ENCODE measurements around the gene TRIM2.

The TRIM2 gene

DNA sequence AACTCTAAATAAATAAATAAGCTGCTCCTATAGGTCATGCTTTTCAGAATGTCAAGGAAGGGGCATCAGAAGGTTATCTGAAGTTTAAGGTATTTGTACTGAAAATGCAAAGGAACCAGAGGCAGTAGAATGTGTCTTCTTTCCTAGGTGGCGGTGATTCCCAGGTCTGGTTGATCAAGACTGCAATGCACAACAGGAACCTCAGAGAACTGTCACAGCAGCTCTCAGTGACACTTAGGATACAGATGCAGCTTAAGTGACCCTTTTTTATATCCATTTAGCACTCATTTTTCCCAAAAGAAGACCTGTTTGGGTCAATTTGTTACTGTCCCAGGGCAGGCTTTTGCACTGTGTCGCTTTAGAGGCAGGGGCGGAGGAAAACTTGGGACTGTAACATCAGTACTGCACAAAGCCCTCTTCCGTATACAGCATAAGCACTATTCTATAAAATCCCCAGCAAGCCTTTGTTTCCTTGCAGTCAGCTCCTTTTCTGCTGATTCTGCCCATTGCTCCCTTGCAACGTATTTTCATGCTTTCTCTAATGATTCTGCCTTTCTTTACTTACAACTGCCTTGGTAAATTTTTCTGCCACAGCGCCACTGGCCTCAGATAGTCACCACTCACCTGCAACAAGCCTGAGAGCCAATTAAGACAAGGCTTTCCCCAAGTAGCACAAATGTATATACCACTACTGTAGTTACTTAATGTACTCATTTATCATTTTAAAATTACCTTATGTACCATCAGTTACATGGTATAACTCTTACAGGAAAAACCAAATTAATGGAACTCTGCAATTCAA lies 138.7 kb downstream of the TRIM2 start:
- DNase-seq: no peak

DNA sequence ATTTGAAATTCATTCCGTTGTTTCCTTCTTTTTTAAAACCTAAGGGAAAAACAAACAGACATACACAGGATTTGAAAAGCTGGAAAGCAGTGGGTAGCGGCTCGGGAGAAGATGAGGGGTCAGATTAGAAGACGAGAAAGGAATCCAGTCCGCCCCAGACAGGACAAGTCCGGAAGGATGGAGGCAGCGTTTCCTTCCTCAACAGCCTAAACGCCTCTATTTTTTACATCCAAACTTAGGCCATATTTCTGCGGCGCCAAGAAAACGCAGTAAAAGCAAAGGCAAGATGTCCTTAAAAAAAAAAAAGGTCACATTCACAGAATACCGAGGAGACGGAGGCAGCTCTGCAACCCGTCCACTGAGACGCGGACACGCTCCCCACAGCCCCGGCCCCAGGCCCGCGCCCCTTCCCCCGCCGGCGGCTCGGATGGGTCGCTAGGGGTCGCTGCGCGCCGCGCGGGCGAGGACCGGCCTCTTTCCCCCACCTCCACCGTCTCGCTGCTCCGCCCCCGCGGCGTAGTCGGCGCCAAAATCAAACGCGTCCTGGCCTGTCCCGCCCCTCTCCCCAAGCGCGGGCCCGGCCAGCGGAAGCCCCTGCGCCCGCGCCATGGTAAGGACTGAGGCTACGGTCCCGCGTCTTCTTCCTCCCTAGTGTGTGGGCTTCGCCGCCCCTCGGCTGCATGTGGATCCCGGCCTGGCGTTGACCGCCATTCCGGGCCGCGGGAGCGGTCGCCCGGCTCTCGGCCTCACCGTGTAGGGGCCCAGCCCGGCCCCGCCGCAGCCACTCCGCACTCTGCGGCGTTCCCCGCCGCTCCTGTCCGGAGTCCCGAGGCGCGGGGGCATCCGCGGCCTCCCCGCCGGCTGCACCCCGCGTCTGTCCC lies 140.1 kb downstream of the TRIM2 start, which contains the start of gene MND1:
Gene MND1, plus strand, starts transcription at position 558 of the 881 bp plus-strand sequence. Its CDS starts 50 bp downstream, at position 608.
- peak; percentile 94 to 95 for DNase-seq

DNA sequence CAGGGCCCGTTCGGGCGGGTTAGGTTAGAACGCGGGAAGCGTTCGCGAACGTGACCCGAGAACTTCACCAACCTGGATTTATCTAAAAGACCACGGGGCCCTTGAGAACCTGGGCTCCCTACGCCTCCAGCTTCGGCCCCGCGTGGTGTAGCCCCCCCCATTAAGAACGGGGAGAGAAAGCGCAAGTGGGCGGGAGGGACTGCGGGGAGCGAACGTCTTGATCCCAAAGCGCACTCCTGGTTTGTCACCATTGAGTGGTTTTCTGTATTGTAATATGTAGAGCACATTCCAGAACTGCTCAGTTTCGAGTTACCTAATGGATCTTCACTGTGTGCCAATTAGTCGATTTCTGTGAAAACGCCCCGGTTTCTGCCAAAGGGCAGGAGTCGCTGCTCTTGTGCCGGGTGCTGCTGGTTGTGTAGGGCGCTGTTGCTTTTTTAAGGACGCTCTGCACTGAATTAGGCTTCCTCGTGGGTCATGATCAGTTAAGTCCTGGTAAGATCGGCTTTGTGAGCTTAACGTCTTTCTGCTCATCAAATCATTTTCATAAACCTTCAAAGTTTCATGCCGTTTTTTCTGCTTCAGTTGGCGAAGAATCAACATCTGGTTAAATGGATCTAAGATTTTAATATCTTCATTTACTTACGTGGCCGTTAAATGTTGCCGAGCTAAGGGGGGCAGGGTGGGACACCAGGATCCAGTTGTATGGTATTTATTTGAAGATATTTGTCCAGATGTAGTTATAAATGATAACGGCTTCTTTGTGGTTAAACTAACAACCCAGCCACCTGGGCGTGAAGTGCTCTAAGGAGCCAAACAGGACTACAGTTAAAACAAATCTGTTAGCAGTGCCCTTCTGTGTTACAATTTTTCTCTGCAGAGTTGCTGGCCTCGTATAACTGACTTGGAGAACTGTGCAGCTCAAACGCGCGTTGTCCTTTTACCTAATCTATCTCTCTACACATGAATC lies 141.1 kb downstream of the TRIM2 start:
- peak; percentile 68 to 71 for DNase-seq

DNA sequence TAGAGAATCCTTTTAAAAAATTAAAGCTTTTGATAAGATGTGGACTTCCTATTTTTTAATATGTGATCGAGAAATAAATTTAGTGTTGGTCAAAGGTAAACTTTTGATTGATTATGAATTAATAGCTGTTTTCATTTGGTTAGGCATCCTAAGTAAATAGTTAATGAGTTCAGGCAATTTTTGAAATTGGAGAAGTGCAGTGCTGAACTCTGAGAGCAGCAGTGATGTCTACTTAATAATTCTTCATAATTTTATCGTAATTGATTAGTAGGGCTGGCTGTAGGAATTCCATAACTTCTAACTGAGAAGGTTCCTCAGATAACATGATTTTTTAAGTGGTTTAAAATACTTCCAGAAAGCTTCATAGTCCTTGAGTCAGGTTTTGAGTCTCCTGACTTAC lies 141.8 kb downstream of the TRIM2 start:
- DNase-seq: no peak

DNA sequence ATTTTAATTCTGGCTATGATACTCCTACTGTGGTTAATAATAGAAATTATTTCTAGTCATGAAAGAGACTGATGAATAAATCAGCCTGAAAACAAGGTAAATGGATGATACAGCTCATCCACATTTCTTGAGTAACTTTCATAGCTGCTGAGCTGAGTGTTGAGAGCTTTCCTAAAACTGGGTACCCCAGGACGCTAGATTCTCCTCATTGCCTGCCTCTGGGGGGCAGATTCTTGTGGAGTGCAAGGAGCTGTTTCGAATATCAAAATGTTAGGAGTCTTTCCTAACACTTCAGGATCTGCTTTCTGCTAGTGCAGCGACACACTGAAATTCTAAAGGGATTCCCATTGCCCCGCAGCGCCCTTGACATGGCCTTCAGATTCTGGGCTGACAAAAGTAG lies 142.3 kb downstream of the TRIM2 start:
- DNase-seq: no peak

DNA sequence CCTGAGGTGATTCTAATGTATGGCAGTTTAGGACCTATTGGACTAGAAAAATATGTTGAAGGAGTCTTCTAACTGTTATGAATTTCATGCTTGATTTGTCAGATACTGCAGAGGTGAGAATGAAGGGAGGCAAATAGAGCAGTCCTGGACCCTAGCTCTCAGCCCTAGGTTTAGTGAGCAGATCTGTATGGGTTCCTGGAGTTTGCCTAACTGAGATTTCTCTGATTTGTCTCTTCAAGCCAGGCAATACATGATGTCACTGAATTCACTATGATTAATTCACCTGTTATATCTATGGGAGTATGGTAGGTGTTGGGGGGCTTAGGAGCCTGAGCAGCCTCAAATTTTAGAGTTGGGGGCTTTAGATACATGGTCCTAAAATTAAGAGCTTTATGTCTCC lies 142.9 kb downstream of the TRIM2 start:
- no peak for DNase-seq

DNA sequence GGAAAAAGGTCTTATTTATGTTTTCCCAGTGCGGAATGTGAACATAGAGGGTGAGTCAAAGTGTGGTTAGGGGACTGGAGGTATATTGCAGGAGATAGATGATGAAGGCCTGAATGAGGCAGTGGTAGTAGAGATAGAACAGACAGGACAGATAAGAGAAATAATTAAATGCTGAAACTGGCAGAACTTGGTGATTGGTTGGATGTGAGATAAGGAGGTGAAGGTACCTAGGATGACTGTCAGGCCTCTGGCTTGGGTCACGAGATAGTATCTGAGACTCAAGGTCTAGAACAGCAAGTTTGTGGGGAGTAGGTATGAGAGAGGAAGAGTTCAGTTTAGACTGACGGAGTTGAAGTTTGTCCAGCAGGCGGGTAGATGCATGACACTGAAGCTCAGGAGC lies 143.8 kb downstream of the TRIM2 start:
- no peak for DNase-seq

DNA sequence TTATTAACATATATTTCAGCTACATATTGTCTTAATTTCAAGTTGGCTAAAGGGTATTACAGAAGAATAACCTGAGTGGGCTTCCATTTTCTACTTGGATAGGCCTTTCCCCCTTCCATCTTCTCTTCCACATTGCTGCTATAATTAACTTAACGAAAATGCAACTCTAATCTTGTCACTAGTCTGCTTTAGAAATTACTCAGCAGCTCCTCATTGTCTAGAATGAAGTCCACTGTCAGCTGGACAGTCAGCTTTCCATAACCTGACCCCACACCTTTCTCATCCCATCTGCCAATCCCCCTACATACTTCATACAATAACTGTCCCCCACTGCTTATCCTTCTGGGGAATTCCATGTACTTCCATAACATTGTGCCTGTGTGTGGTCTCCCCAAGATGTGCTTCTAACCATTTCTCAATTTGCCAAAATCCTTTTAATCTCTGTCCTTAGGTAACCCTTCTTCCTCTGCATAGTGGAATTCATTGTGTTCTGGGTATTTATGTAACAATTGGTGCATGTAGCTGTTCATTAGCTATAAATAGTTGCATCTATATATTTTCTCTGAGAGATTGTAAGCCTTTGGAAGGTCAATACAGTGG lies 145.1 kb downstream of the TRIM2 start:
- DNase-seq: no peak

DNA sequence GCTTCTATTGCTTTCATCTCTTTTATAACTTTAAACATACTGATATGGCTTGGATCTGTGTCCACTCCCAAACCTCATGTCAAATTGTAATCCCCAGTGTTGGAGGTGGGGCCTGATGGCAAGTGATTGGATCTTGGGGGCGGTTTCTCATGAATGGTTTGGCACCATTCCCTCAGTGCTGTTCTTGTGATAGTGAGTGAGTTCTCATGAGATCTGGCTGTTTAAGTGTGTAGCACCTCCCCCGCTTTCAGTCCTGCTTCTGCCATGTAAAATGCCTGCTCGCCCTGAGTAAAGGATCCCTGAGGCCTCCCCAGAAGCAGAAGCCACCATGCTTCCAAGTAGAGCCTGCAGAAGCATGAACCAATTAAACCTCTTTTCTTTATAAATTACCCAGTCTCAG lies 157.9 kb downstream of the TRIM2 start:
- DNase-seq: no peak

DNA sequence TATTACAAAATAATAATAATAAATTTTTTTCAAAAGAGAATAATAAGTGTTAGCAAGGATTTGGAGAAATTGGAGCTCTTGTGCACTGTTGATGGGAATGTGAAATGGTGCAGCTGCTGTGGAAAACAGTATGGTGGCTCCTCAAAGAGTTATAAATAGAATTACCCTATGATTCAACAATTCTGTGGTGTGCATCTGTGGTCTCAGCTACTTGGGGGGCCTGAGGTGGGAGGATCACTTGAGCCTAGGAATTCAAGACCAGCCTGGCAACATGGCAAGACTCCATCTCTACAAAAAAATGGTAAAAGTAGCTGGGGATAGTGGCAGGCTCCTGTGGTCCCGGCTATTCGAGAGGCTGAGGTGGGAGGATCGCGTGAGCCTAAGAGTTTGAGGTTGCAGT lies 159.8 kb downstream of the TRIM2 start:
- no peak for DNase-seq

DNA sequence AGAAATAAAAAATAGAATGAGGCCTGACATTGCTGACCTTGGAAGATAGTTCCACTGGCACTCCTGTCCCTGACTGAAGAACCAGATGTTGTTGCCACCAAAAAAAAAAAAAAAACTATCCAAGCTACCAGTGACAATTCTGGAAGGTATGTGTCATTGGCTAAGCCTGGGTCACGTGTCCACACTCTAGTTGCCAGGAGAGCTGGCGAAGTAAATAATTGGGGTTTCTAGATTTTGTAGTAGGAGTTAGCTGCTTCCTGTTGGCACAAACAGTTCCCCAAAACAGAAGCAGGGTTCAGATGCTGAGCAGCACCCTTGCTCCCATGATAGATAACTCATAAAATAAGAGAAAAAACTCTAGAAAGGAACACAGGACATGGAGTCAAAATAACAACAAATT lies 160.8 kb downstream of the TRIM2 start:
- no peak for DNase-seq

DNA sequence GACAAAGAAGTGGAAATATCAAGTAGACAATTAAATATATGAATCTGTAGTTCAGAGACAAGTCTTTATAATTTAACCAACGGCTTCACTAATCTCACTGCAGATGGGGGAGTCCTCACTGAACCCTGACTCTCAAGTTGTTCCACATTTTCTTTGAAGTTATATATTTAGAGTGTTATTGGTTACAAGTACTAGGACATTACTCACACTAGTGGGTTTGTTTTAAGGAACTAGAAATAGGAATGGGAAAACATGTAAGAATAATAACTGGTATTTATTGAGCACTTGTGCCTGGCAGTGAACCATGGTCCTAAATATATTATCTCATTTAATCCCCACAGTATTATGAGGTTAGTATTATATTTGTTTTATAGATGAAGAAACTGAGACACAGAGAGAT lies 162.2 kb downstream of the TRIM2 start:
- no peak for DNase-seq

DNA sequence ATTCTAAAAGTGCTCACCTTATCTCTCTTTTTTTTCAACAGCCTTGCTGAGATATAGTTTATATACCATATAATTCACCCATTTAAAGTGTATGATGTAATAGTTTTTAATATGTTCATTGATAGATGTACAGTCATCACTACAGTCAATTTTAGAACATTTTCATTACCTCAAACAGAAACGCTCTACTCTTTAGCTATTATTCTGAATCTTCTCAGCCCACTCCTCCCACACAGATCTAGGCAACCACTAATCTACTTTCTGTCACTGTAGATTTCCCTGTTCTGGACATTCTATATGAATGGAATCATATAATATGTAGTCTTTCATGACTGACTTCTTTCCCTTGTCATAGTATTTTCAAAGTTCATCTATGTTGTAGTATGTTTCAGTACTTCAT lies 162.8 kb downstream of the TRIM2 start:
- DNase-seq: no peak

DNA sequence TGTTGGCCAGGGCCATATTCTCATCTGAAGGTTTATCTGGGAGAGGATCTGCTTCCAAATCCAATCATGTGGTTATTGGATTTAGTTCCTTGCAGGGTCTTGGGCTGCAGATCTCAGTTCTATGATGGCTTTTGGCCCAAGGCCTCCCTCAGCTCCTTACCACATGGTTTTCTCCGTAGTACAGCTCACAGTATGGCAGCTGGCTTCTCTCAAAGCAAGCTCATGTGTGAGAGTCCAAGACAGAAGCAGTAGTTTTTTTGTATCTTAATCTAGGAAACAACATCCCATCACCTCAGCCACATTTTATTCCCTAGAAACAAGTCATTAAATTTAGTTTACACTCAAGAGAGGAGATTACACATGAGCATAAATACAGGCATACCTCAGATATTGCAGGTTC lies 164.8 kb downstream of the TRIM2 start:
- DNase-seq: no peak

DNA sequence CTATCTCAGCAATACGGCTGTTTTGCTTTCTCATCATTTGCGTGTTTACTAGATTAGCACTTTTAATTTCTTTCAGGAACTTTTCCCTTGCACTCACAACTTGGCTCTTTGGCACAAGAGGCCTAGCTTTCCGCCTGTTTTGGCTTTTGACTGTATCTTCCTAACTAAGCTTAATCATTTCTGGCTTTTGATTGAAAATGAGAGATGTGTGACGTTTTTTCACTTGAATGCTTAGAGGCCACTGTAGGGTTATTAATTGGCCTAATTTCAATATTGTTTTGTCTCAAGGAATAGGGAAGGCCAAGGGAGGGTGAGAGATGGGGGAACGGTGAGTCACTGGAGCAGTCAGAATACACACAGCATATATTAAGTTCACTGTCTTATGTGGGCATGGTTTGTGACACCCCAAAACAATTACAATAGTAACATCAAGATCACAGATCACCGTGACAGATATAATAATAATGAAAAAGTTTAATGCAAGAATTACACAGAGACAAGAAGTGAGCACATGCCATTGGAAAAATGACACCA lies 167.5 kb downstream of the TRIM2 start:
- no peak for DNase-seq

DNA sequence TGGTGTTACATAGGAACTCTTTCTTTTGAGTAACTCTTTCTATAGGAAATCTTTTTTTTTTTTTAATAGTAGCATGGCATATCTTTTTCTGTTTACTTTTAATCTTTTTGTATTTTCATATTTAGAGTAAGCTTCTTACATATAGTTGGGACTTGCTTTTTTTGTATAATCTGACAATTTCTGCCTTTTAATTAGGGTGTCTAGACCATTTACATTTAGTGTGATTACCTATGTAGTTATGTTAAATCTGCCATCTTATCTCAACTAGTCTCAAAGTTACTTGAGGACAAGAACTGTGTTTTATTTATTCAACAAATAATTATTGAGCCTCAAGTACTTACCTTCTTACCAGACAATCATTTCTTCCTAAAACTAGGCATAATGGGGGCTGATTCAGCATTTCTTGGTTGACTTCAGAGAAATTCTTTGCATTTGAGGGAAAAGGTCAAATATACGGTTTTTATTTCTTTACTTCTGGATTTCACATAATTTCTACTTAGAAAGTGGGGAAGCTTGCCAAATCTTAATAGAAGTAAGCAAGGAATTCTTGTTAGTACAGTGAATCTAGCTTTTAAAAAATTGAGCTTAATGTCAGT lies 168.8 kb downstream of the TRIM2 start:
- DNase-seq: no peak

DNA sequence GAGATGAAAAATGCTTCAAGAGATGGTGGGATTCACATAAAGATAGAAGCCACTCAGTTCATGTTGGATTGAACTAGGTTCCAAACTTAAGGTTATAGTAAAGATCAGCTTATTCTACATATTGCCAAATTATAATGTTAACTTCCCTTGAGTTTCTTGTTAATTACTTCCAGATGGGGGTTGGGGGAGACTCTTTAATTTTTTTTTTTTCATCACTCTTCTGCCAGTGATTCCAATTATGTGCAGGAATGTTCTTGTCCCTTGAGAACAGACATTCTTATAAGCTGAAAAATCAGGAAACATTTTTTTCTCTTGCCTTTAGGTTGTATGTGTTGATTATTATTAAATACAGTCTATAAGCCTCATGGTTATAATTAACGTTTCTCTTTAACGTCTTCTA lies 170.2 kb downstream of the TRIM2 start:
- DNase-seq: no peak

DNA sequence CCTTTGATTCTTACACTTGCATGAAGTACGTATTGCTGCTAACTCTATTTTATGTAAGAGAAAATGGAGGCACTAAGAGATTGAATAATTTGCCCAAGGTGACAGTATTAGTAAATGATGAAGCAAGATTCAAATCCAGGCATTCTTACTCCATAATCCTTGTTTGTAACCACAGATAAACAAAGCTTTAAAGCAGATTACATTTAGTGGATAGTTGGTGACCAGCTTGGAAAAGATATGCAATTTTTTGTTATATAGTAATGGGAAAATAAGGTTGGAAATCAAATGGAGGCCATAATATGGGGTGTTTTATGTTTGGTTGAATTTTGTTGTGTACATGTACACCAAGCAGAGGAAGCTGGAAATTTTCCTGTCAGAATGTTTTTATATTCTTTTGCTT lies 171.1 kb downstream of the TRIM2 start:
- no peak for DNase-seq

DNA sequence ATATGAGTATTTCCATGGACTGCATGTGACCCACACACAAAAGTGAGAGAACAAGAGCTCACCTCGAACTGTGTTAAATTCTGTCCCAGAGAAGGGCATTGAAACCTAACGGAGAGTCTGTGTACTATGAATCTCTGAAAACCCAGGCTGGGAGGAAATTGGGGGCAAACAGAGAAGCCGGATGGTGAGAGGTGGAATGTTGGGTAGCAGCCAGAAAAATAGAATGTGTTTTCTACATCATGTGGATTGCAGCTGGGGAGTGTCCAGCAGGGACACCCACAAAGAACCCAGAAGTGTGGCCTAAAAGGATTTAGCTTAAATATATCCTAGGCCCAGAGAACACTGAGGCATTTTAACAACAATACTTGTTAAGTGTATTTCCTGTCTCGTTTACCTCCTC lies 178.9 kb downstream of the TRIM2 start:
- no peak for DNase-seq

DNA sequence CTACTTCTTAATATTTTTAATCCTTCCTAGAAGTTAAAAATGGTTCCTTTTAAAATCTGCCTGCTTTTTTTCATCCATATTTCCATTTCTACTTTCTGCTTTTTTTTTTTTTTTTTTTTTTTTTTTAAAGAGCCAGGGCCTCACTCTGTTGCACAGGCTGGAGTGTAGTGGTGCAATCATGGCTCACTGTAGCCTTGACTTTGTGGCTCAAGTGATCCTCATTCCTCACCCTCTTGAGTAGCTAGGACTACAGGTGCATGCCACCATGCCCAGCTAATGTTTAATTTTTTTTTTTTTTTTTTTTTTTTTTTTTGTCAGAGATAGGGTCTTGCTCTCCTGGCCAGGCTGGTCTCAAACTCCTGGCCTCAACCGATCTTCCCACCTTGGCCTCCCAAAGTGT lies 179.9 kb downstream of the TRIM2 start:
- DNase-seq: no peak

DNA sequence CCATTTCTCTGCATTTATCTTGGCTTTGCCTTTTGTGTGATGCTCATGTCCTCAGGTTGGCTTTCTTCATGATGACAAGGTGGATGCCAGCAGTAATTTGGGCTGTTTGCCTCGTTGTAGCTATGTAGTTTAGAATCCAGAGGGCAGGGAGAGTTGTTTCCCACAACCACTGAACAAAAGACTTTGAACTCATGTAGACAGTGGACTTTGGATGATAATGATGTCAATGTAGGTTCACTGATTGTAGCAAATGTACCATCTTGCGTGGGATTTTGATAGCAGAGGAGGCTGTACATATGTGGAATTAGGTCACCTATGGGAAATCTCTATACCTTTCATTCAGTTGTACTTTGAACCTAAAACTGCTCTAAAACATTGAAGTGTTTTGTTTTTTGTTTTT lies 181.5 kb downstream of the TRIM2 start:
- DNase-seq: no peak

DNA sequence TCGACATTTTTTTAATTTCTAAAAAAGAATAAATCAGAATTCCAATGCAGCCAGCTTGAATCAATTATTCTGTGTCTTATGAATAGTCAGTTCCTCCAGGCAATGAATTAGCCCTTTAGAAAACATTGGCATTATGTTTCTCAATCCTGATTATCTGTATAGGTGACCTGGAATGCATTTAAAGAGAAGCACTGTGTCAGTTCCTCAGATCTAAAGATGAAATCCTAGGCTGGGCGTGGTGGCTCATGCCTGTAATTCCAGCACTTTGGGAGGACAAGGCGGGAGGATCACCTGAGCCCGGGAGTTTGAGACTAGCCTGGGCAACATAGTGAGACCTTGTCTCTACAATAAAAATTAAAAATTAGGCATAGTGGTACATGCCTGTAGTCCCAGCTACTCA lies 183.7 kb downstream of the TRIM2 start:
- no peak for DNase-seq

Measured in activated T-cell treated with anti-CD3 and anti-CD28 coated beads, Interleukin-2, amount 50 U/mL, for 48 hours (primary cell).